HepG2 (cell line): ENCODE measurements around the gene STYXL1. TPM values are rescaled to one million over a fixed set of nuclear protein-coding genes. Genes with fewer than 3 reads are reported as not detected.

Experiments
- AKNA ChIP-seq: sonication (generic); formaldehyde crosslinking; IDR thresholded peaks from 2 replicates; pipeline ENCODE4 v1.4.0; 2020; ENCODE audit warnings: missing genetic modification reagents, borderline replicate concordance
- CREB1 ChIP-seq, 2 experiments: fragments of 450-650 bp in 1 of 2; IDR thresholded peaks; 2 replicates each; pipeline ENCODE4 v1.6.1; 2016 to 2017; ENCODE audit warnings: control low read depth in 1 of 2, mild to moderate bottlenecking in 1 of 2, missing compliant biosample characterization in 1 of 2, missing genetic modification characterization in 1 of 2
- DMAP1 ChIP-seq: IDR thresholded peaks from 2 replicates; pipeline ENCODE4 v1.6.1; 2016
- HOXA9 ChIP-seq: sonication (generic); formaldehyde crosslinking; IDR thresholded peaks from 2 replicates; pipeline ENCODE4 v1.8.1; 2022; ENCODE audit warnings: missing genetic modification reagents, mild to moderate bottlenecking, moderate library complexity, borderline replicate concordance
- KLF9 ChIP-seq: IDR thresholded peaks from 2 replicates; pipeline ENCODE4 v1.6.1; 2016; ENCODE audit warnings: low read depth
- PBX2 ChIP-seq: IDR thresholded peaks from 2 replicates; pipeline ENCODE4 v1.6.1; 2016; ENCODE audit warnings: control low read depth
- RFX5 ChIP-seq: IDR thresholded peaks from 2 replicates; pipeline ENCODE4 v1.6.1; 2011; ENCODE audit warnings: low read depth, low read length, improper control_type of control experiment
- SNAPC2 ChIP-seq: sonication (generic); formaldehyde crosslinking; IDR thresholded peaks from 2 replicates; pipeline ENCODE4 v1.8.1; 2022; ENCODE audit warnings: mild to moderate bottlenecking, missing genetic modification reagents
- STAT6 ChIP-seq: sonication (generic); formaldehyde crosslinking; IDR thresholded peaks from 2 replicates; pipeline ENCODE4 v1.4.0; 2020; ENCODE audit warnings: missing genetic modification reagents, mild to moderate bottlenecking, borderline replicate concordance
- ZFP36L1 ChIP-seq: sonication (generic); formaldehyde crosslinking; IDR thresholded peaks from 2 replicates; pipeline ENCODE4 v1.8.0; 2022; ENCODE audit warnings: mild to moderate bottlenecking, missing genetic modification reagents, moderate library complexity
- ZFP91 ChIP-seq: sonication (generic); formaldehyde crosslinking; IDR thresholded peaks from 2 replicates; pipeline ENCODE4 v1.9.0; 2022; ENCODE audit warnings: missing genetic modification reagents, mild to moderate bottlenecking, borderline replicate concordance
- ZNF30 ChIP-seq: sonication (generic); formaldehyde crosslinking; IDR thresholded peaks from 2 replicates; pipeline ENCODE4 v1.5.0; 2020; ENCODE audit warnings: mild to moderate bottlenecking, missing genetic modification reagents
- ZNF530 ChIP-seq: sonication (generic); formaldehyde crosslinking; IDR thresholded peaks from 2 replicates; pipeline ENCODE4 v1.5.0; 2020; ENCODE audit warnings: low read depth, mild to moderate bottlenecking, missing genetic modification reagents
- ZNF780A ChIP-seq: sonication (generic); formaldehyde crosslinking; IDR thresholded peaks from 2 replicates; pipeline ENCODE4 v1.8.0; 2022; ENCODE audit warnings: mild to moderate bottlenecking, missing genetic modification reagents, moderate library complexity
- polyA plus RNA-seq, 8 experiments: library from polyadenylated mRNA; depleted of rRNA in 3 of 8; stranded (reverse) in 7 of 8; unstranded in 1 of 8; fragments of >200 nt; fragmentation: Illumina TruSeq in 4 of 8; extraction: Trizol in 4 of 8; gene quantifications; 2 replicates each; pipeline versions ENCODE4 v1.2.1 to v1.2.3, GENCODE V29; 2011 to 2016; ENCODE audit warnings: low read depth in 4 of 8, missing spikeins in 1 of 8, mixed read lengths in 1 of 8; ENCODE audit not compliant: insufficient read depth in 1 of 8
- total RNA-seq, 5 experiments: library from RNA; depleted of rRNA; stranded (reverse); fragments of >200 nt; fragmentation: Illumina TruSeq; extraction: Trizol; gene quantifications; 2 replicates each; pipeline ENCODE4 v1.2.3, GENCODE V29; 2016; ENCODE audit warnings: low read depth in 1 of 5
- TF ChIP-seq, protein P1 (sequence below): sonication (generic); formaldehyde crosslinking; IDR thresholded peaks from 2 replicates; pipeline ENCODE4 v1.5.1; 2020; ENCODE audit warnings: missing genetic modification reagents, mild to moderate bottlenecking, borderline replicate concordance

Gene STYXL1
- total and polyA plus RNA-seq, 2 of the 13 experiments (the other 11 are each of a cell fraction or from before 2014, with no cell fraction given): 23.9 to 38.3 TPM

GRCh38 chr7:75994388-75995051 lies 53.3 kb downstream of the STYXL1 start, which contains the start of gene TMEM120A (continued):
- TF ChIP-seq CREB1 (IDR thresholded peaks at IDR 0.05) (peak; percentile 24; the same call in 1 of the 2 replicates), CREB1 (CRISPR knock-in tag; IDR thresholded peaks at IDR 0.05) (no peak), ZFP36L1 (CRISPR knock-in tag) (no peak), ZNF30 (CRISPR knock-in tag) (no peak), RFX5 (no peak), ZFP91 (CRISPR knock-in tag) (no peak; the same call in 1 of the 2 replicates), PBX2 (no peak), AKNA (CRISPR knock-in tag) (no peak), DMAP1 (peak; percentile 72; the same call in 1 of the 2 replicates), ZNF530 (CRISPR knock-in tag) (no peak), HOXA9 (CRISPR knock-in tag) (no peak), SNAPC2 (CRISPR knock-in tag) (no peak), KLF9 (CRISPR knock-in tag) (no peak), STAT6 (CRISPR knock-in tag) (no peak), ZNF780A (CRISPR knock-in tag) (no peak)
- TF ChIP-seq, protein P1, sequence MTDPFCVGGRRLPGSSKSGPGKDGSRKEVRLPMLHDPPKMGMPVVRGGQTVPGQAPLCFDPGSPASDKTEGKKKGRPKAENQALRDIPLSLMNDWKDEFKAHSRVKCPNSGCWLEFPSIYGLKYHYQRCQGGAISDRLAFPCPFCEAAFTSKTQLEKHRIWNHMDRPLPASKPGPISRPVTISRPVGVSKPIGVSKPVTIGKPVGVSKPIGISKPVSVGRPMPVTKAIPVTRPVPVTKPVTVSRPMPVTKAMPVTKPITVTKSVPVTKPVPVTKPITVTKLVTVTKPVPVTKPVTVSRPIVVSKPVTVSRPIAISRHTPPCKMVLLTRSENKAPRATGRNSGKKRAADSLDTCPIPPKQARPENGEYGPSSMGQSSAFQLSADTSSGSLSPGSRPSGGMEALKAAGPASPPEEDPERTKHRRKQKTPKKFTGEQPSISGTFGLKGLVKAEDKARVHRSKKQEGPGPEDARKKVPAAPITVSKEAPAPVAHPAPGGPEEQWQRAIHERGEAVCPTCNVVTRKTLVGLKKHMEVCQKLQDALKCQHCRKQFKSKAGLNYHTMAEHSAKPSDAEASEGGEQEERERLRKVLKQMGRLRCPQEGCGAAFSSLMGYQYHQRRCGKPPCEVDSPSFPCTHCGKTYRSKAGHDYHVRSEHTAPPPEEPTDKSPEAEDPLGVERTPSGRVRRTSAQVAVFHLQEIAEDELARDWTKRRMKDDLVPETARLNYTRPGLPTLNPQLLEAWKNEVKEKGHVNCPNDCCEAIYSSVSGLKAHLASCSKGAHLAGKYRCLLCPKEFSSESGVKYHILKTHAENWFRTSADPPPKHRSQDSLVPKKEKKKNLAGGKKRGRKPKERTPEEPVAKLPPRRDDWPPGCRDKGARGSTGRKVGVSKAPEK (CRISPR knock-in tag): no peak
